Activated T-cell treated with anti-CD3 and anti-CD28 coated beads, Interleukin-2, amount 50 U/mL, for 72 hours (primary cell): ENCODE data around the gene ADAR. TPM values are rescaled to one million over a fixed set of nuclear protein-coding genes. Genes with fewer than 3 reads are reported as not detected.
A peak's percentile ranks its signal among the peaks of the same experiment; 100 is the strongest.

Experiments used
- ATAC-seq, 2 donors: fragments of 150-1000 bp; cut with Tn5 transposase; replicated peaks in 1 of 2; 2 replicates each; pipeline ENCODE4 v1.10.0; 2021; ENCODE audit warnings: moderate library complexity in 2 of 2, mild to moderate bottlenecking in 1 of 2
- DNase-seq, 2 donors: peaks; one replicate each; pipeline ENCODE4 v3.0.0; 2021 to 2022; ENCODE audit warnings: mixed read lengths in 1 of 2
- H3K27ac Mint-ChIP-seq: one replicate; pipeline ENCODE4 v1.8.0; 2022; ENCODE audit warnings: mild to moderate bottlenecking, moderate library complexity, mixed read lengths
- H3K27me3 Mint-ChIP-seq: one replicate; pipeline ENCODE4 v1.8.0; 2022; ENCODE audit warnings: low read depth, mixed read lengths
- H3K36me3 Mint-ChIP-seq, 2 donors: one replicate each; pipeline ENCODE4 v1.8.0; 2022; ENCODE audit warnings: mixed read lengths in 2 of 2, mild to moderate bottlenecking in 1 of 2; ENCODE audit not compliant: insufficient read depth in 2 of 2
- H3K4me1 Mint-ChIP-seq: one replicate; pipeline ENCODE4 v1.8.0; 2022; ENCODE audit warnings: low read depth, mixed read lengths
- H3K4me3 Mint-ChIP-seq, 2 donors: one replicate each; pipeline ENCODE4 v1.8.0; 2022; ENCODE audit warnings: mild to moderate bottlenecking in 2 of 2, mixed read lengths in 2 of 2, moderate library complexity in 2 of 2
- H3K9me3 Mint-ChIP-seq, 2 donors: one replicate each; pipeline ENCODE4 v1.8.0; 2022; ENCODE audit warnings: mixed read lengths in 2 of 2
- total RNA-seq, 2 donors: library from RNA; stranded (reverse); gene quantifications; one replicate each; pipeline ENCODE4 v1.2.3, GENCODE V29; 2022

The ADAR gene
- total RNA-seq, 2 donors from 2014 or later = 257 to 305 TPM

- Mint-ChIP-seq H3K36me3 (peaks cover 9 to 20% of the 10 kb centered on the region in 2 donors), H3K9me3 (peaks cover 3 to 5% of the 10 kb centered on the region in 2 donors), H3K4me3 (peak overlapping the region; percentile 55 to 69), H3K27ac (peak overlapping the region; percentile 35), H3K4me1 (peaks cover 79% of the 10 kb centered on the region), H3K27me3 (no peaks in the 10 kb centered on the region)
- ATAC-seq (no peak), DNase-seq (no peak)
Observed at GRCh38 chr1:154624746-154625643, 17.0 kb upstream of the ADAR start.

GRCh38 chr1:154623358-154623757, 15.4 kb upstream of the ADAR start:
- Mint-ChIP-seq H3K4me1 (peaks cover 76% of the 10 kb centered on the region), H3K36me3 (peaks cover 8 to 17% of the 10 kb centered on the region in 2 donors), H3K4me3 (no peak overlapping the region), H3K27ac (no peak overlapping the region), H3K27me3 (no peaks in the 10 kb centered on the region), H3K9me3 (no peaks in the 10 kb centered on the region)
- DNase-seq (no peak), ATAC-seq (no peak)

- no peak for DNase-seq
- peak overlapping the region; percentile 30 for H3K27ac Mint-ChIP-seq
- peaks cover 73% of the 10 kb centered on the region for H3K4me1 Mint-ChIP-seq
- peaks cover 7 to 18% of the 10 kb centered on the region in 2 donors for H3K36me3 Mint-ChIP-seq
- no peak overlapping the region for H3K4me3 Mint-ChIP-seq
- no peak for ATAC-seq
- H3K27me3 Mint-ChIP-seq = no peaks in the 10 kb centered on the region
- no peaks in the 10 kb centered on the region for H3K9me3 Mint-ChIP-seq
Observed at GRCh38 chr1:154622503-154623039, 14.6 kb upstream of the ADAR start.

- Mint-ChIP-seq H3K27me3 (no peaks in the 10 kb centered on the region), H3K27ac (no peak overlapping the region), H3K4me1 (peaks cover 73% of the 10 kb centered on the region), H3K36me3 (peaks cover 4 to 16% of the 10 kb centered on the region in 2 donors), H3K4me3 (peak overlapping the region in 1 of 2 donors; percentile 4), H3K9me3 (no peaks in the 10 kb centered on the region)
- ATAC-seq (no peak), DNase-seq (no peak)
Observed at GRCh38 chr1:154621875-154622274, 13.9 kb upstream of the ADAR start.

- peaks cover 3 to 14% of the 10 kb centered on the region in 2 donors for H3K36me3 Mint-ChIP-seq
- peaks cover 76% of the 10 kb centered on the region for H3K4me1 Mint-ChIP-seq
- H3K27ac Mint-ChIP-seq = peak overlapping the region; percentile 54
- H3K9me3 Mint-ChIP-seq = no peaks in the 10 kb centered on the region
- no peak overlapping the region for H3K4me3 Mint-ChIP-seq
- DNase-seq (no peak), ATAC-seq (no peak)
- no peaks in the 10 kb centered on the region for H3K27me3 Mint-ChIP-seq
Observed at GRCh38 chr1:154620751-154621150, 12.8 kb upstream of the ADAR start.

- H3K27me3 Mint-ChIP-seq = no peaks in the 10 kb centered on the region
- DNase-seq = no peak
- H3K4me3 Mint-ChIP-seq = no peak overlapping the region
- H3K36me3 Mint-ChIP-seq = peaks cover 3 to 12% of the 10 kb centered on the region in 2 donors
- H3K27ac Mint-ChIP-seq = no peak overlapping the region
- no peak for ATAC-seq
- no peaks in the 10 kb centered on the region for H3K9me3 Mint-ChIP-seq
- peaks cover 77% of the 10 kb centered on the region for H3K4me1 Mint-ChIP-seq
Observed at GRCh38 chr1:154619181-154619948, 11.4 kb upstream of the ADAR start.

- no peaks in the 10 kb centered on the region for H3K27me3 Mint-ChIP-seq
- no peaks in the 10 kb centered on the region for H3K9me3 Mint-ChIP-seq
- ATAC-seq (no peak), DNase-seq (no peak)
- H3K4me3 Mint-ChIP-seq = peak overlapping the region in 1 of 2 donors; percentile 4
- no peak overlapping the region for H3K27ac Mint-ChIP-seq
- H3K36me3 Mint-ChIP-seq = peaks cover 3 to 7% of the 10 kb centered on the region in 2 donors
- peaks cover 66% of the 10 kb centered on the region for H3K4me1 Mint-ChIP-seq
Observed at GRCh38 chr1:154616659-154617345, 8.8 kb upstream of the ADAR start.

GRCh38 chr1:154615411-154615810, 7.4 kb upstream of the ADAR start:
- DNase-seq (no peak), ATAC-seq (no peak)
- Mint-ChIP-seq H3K27me3 (no peaks in the 10 kb centered on the region), H3K9me3 (no peaks in the 10 kb centered on the region), H3K4me3 (peak overlapping the region in 1 of 2 donors; percentile 51), H3K36me3 (peaks cover 3 to 4% of the 10 kb centered on the region in 2 donors), H3K4me1 (peaks cover 71% of the 10 kb centered on the region), H3K27ac (peak overlapping the region; percentile 90)

GRCh38 chr1:154614901-154615300, 6.9 kb upstream of the ADAR start:
- H3K4me3 Mint-ChIP-seq = peak overlapping the region in 1 of 2 donors; percentile 51
- ATAC-seq (no peak), DNase-seq (no peak)
- H3K36me3 Mint-ChIP-seq = peaks cover 3 to 4% of the 10 kb centered on the region in 2 donors
- peak overlapping the region; percentile 90 for H3K27ac Mint-ChIP-seq
- no peaks in the 10 kb centered on the region for H3K9me3 Mint-ChIP-seq
- H3K4me1 Mint-ChIP-seq = peaks cover 71% of the 10 kb centered on the region
- H3K27me3 Mint-ChIP-seq = no peaks in the 10 kb centered on the region

GRCh38 chr1:154614247-154614646, 6.3 kb upstream of the ADAR start:
- DNase-seq (no peak), ATAC-seq (no peak)
- peaks cover 74% of the 10 kb centered on the region for H3K4me1 Mint-ChIP-seq
- no peaks in the 10 kb centered on the region for H3K27me3 Mint-ChIP-seq
- H3K27ac Mint-ChIP-seq = peak overlapping the region; percentile 90
- H3K4me3 Mint-ChIP-seq = peak overlapping the region in 1 of 2 donors; percentile 51
- H3K36me3 Mint-ChIP-seq = peaks cover 3 to 4% of the 10 kb centered on the region in 2 donors
- no peaks in the 10 kb centered on the region for H3K9me3 Mint-ChIP-seq

- Mint-ChIP-seq H3K27ac (peak overlapping the region; percentile 85), H3K27me3 (no peaks in the 10 kb centered on the region), H3K4me1 (peaks cover 76% of the 10 kb centered on the region), H3K9me3 (no peaks in the 10 kb centered on the region), H3K36me3 (peaks cover 8 to 12% of the 10 kb centered on the region in 2 donors), H3K4me3 (peak overlapping the region in 1 of 2 donors; percentile 47)
- ATAC-seq = no peak
- no peak for DNase-seq
Observed at GRCh38 chr1:154611150-154611862, 3.3 kb upstream of the ADAR start.
